Measurements from ENCODE around the gene DNAJC6. TPM values are rescaled to one million over a fixed set of nuclear protein-coding genes. Genes with fewer than 3 reads are reported as not detected.
"Not testable (repeated sequence)": the region's sequence is repeated elsewhere in the genome, so short reads cannot be mapped to it uniquely, and the experiment has no call there.

Gene DNAJC6
- polyA plus RNA-seq, 2 of the 4 experiments (the other 2 are of a cell fraction) = 3.0 to 5.0 TPM

GRCh38 chr1:65444128-65444640, 134.8 kb downstream of the DNAJC6 start (continued):
- no peak for TF ChIP-seq BCL3 (IDR thresholded peaks at IDR 0.05)

- no peak overlapping the region for H3K27ac ChIP-seq
- WGBS (ENCODE audit: missing lambda C conversion rate) = 96% methylated on average over 1 of the region's 1 CpG
- no peak overlapping the region for H3K4me2 ChIP-seq
- DNase-seq (ENCODE audit: low read depth in 1 of 2, low spot score in 1 of 2) (no peak), ATAC-seq (no peak), FAIRE-seq (no peak)
- no peak overlapping the region for H3K4me3 ChIP-seq
- TF ChIP-seq CEBPB (IDR thresholded peaks at IDR 0.05) = peak; percentile 36 to 59; a peak in 3 of 4 replicates
- TF ChIP-seq JUNB (IDR thresholded peaks at IDR 0.05) = no peak
- POLR2A ChIA-PET = no interaction called here
- no peaks in the 10 kb centered on the region for H3K4me1 ChIP-seq
- CTCF ChIA-PET = no interaction called here
- no peaks in the 10 kb centered on the region for H3K9me3 ChIP-seq
Observed at GRCh38 chr1:65445837-65446236, 136.5 kb downstream of the DNAJC6 start.

GRCh38 chr1:65449214-65449823, 140.0 kb downstream of the DNAJC6 start:
- Histone ChIP-seq H3K4me1 (no peaks in the 10 kb centered on the region), H3K9me3 (no peaks in the 10 kb centered on the region), H3K4me2 (no peak overlapping the region), H3K4me3 (no peak overlapping the region), H3K27ac (no peak overlapping the region)
- no peak for ATAC-seq
- ChIA-PET POLR2A (interaction anchor here (0.6 kb wide), 1 partner anchor 385 kb away, joined by 3 read pairs; no protein-coding TSS in a partner anchor), CTCF (interaction anchor here (1.3 to 2.0 kb wide), 2 partner anchors 10 to 238 kb away, joined by 3 to 4 read pairs; no protein-coding TSS in a partner anchor)
- DNase-seq (ENCODE audit: low read depth in 1 of 2, low spot score in 1 of 2) = no peak
- 89% methylated on average over 4 of the region's 4 CpGs for WGBS (ENCODE audit: missing lambda C conversion rate)
- TF ChIP-seq SMC3 (IDR thresholded peaks at IDR 0.05) = no peak
- no peak for TF ChIP-seq BCL3 (IDR thresholded peaks at IDR 0.05)
- TF ChIP-seq ELK1 (IDR thresholded peaks at IDR 0.05; ENCODE audit: low read depth, low read length) = no peak
- TF ChIP-seq ZNF302 (CRISPR knock-in tag; IDR thresholded peaks at IDR 0.05) = no peak
- TF ChIP-seq CEBPB (IDR thresholded peaks at IDR 0.05) = no peak
- TF ChIP-seq POLR2A (IDR thresholded peaks at IDR 0.05; ENCODE audit: low read length) = no peak
- no peak for TF ChIP-seq EP300 (IDR thresholded peaks at IDR 0.05)
- TF ChIP-seq MAZ (IDR thresholded peaks at IDR 0.05; ENCODE audit: borderline replicate concordance, low read depth, low read length) = no peak
- TF ChIP-seq BHLHE40 (IDR thresholded peaks at IDR 0.05; ENCODE audit: low read depth, low read length) = no peak
- TF ChIP-seq JUNB (IDR thresholded peaks at IDR 0.05) = no peak
- no peak for FAIRE-seq

- FAIRE-seq; DNase-seq (ENCODE audit: low read depth in 1 of 2, low spot score in 1 of 2); H3K4me2 ChIP-seq; ATAC-seq; CTCF ChIA-PET; POLR2A ChIA-PET; H3K9me3 ChIP-seq; H3K4me1 ChIP-seq; H3K27ac ChIP-seq; H3K4me3 ChIP-seq: not testable (repeated sequence)
- no CpG with 5 or more reads among the region's 10 CpGs for WGBS (ENCODE audit: missing lambda C conversion rate)
Observed at GRCh38 chr1:65455678-65456077, 146.3 kb downstream of the DNAJC6 start.

GRCh38 chr1:65456481-65456880, 147.1 kb downstream of the DNAJC6 start:
- Histone ChIP-seq H3K4me2 (no peak overlapping the region), H3K27ac (no peak overlapping the region), H3K9me3 (no peaks in the 10 kb centered on the region), H3K4me1 (peaks cover 5% of the 10 kb centered on the region; the same call in 1 of the 3 replicates), H3K4me3 (no peak overlapping the region)
- no peak for ATAC-seq
- TF ChIP-seq FOXS1 (CRISPR knock-in tag; IDR thresholded peaks at IDR 0.05) = no peak
- TF ChIP-seq CEBPB (IDR thresholded peaks at IDR 0.05) = no peak
- TF ChIP-seq ELK1 (IDR thresholded peaks at IDR 0.05; ENCODE audit: low read depth, low read length) = no peak
- no peak for TF ChIP-seq PHF8 (IDR thresholded peaks at IDR 0.05; ENCODE audit: borderline replicate concordance, low read depth)
- TF ChIP-seq BCL3 (IDR thresholded peaks at IDR 0.05) = no peak
- DNase-seq (ENCODE audit: low read depth in 1 of 2, low spot score in 1 of 2) = no peak
- no peak for FAIRE-seq
- ChIA-PET CTCF (no interaction called here), POLR2A (no interaction called here)

All from A549 (cell line).